ENCODE data around the gene TCF12. TPM values are rescaled to one million over a fixed set of nuclear protein-coding genes. Genes with fewer than 3 reads are reported as not detected.

The TCF12 gene
- polyA plus RNA-seq, 1 donor (not counting 4 experiments of a cell fraction or from before 2014, with no cell fraction given): 48.3 TPM

- Histone ChIP-seq H3K79me2 (ENCODE audit: control insufficient read depth, insufficient read depth, low read length) (peaks cover 80% of the 10 kb centered on the region), H4K20me1 (ENCODE audit: control insufficient read depth, extremely low read depth, insufficient read depth, low read length) (no peaks in the 10 kb centered on the region), H3K4me2 (ENCODE audit: control insufficient read depth, extremely low read depth, insufficient read depth, low read depth, low read length) (no peak overlapping the region), H3K27ac (ENCODE audit: control insufficient read depth, insufficient read depth, low read length) (no peak overlapping the region), H3K9me1 (ENCODE audit: control insufficient read depth, extremely low read depth, insufficient read depth, low read length) (no peaks in the 10 kb centered on the region), H2AFZ (ENCODE audit: control insufficient read depth, low read length) (no peak overlapping the region), H3K9me3 (ENCODE audit: control insufficient read depth, low read depth, low read length) (no peaks in the 10 kb centered on the region), H3K36me3 (ENCODE audit: control insufficient read depth in 2 of 2, extremely low read depth in 1 of 2, insufficient read depth in 2 of 2, low read length in 2 of 2) (no peaks in the 10 kb centered on the region), H3K9ac (ENCODE audit: control insufficient read depth, extremely low read depth, insufficient read depth, low read length) (no peak overlapping the region), H3K27me3 (ENCODE audit: control insufficient read depth, extremely low read depth, insufficient read depth, low read length) (no peaks in the 10 kb centered on the region), H3K4me3 (ENCODE audit: control insufficient read depth in 2 of 3, extremely low read depth in 1 of 3, insufficient read depth in 2 of 3, low read depth in 1 of 3, low read length in 3 of 3) (no peak overlapping the region), H3K4me1 (ENCODE audit: control insufficient read depth, extremely low read depth, insufficient read depth, low read length) (peaks cover 12% of the 10 kb centered on the region)
- TF ChIP-seq EZH2 (IDR thresholded peaks at IDR 0.05; ENCODE audit: low read length): no peak
- no peak for TF ChIP-seq CTCF (optimal IDR thresholded peaks at IDR 0.05 in 1 of 3, IDR thresholded peaks at IDR 0.05 in 1 of 3, conservative IDR thresholded peaks at IDR 0.05 in 1 of 3; ENCODE audit: extremely low read depth in 1 of 3, insufficient read depth in 2 of 3, low read length in 3 of 3)
- DNase-seq (ENCODE audit: low read depth, low spot score) (no peak), FAIRE-seq (no peak)
- dilution Hi-C loops (cut with MboI; ENCODE audit: extremely low pct_ligation_motif_present, low sequenced_read_pairs): no loop called here
These were observed 45.7 kb downstream of the TCF12 start for GRCh38 chr15:56964182-56964581.

- H3K79me2 ChIP-seq (ENCODE audit: control insufficient read depth, insufficient read depth, low read length): peaks cover 80% of the 10 kb centered on the region
- H4K20me1 ChIP-seq (ENCODE audit: control insufficient read depth, extremely low read depth, insufficient read depth, low read length): no peaks in the 10 kb centered on the region
- FAIRE-seq (no peak), DNase-seq (ENCODE audit: low read depth, low spot score) (no peak)
- peaks cover 15% of the 10 kb centered on the region for H3K4me1 ChIP-seq (ENCODE audit: control insufficient read depth, extremely low read depth, insufficient read depth, low read length)
- TF ChIP-seq CTCF (optimal IDR thresholded peaks at IDR 0.05 in 1 of 3, IDR thresholded peaks at IDR 0.05 in 1 of 3, conservative IDR thresholded peaks at IDR 0.05 in 1 of 3; ENCODE audit: extremely low read depth in 1 of 3, insufficient read depth in 2 of 3, low read length in 3 of 3) (no peak), EZH2 (IDR thresholded peaks at IDR 0.05; ENCODE audit: low read length) (no peak)
- H2AFZ ChIP-seq (ENCODE audit: control insufficient read depth, low read length): no peak overlapping the region
- H3K4me2 ChIP-seq (ENCODE audit: control insufficient read depth, extremely low read depth, insufficient read depth, low read depth, low read length): no peak overlapping the region
- H3K27ac ChIP-seq (ENCODE audit: control insufficient read depth, insufficient read depth, low read length): no peak overlapping the region
- no peaks in the 10 kb centered on the region for H3K9me3 ChIP-seq (ENCODE audit: control insufficient read depth, low read depth, low read length)
- dilution Hi-C loops (cut with MboI; ENCODE audit: extremely low pct_ligation_motif_present, low sequenced_read_pairs): no loop called here
- no peaks in the 10 kb centered on the region for H3K9me1 ChIP-seq (ENCODE audit: control insufficient read depth, extremely low read depth, insufficient read depth, low read length)
- H3K9ac ChIP-seq (ENCODE audit: control insufficient read depth, extremely low read depth, insufficient read depth, low read length): no peak overlapping the region
- H3K4me3 ChIP-seq (ENCODE audit: control insufficient read depth in 2 of 3, extremely low read depth in 1 of 3, insufficient read depth in 2 of 3, low read depth in 1 of 3, low read length in 3 of 3): no peak overlapping the region
- no peaks in the 10 kb centered on the region for H3K27me3 ChIP-seq (ENCODE audit: control insufficient read depth, extremely low read depth, insufficient read depth, low read length)
- H3K36me3 ChIP-seq (ENCODE audit: control insufficient read depth in 2 of 2, extremely low read depth in 1 of 2, insufficient read depth in 2 of 2, low read length in 2 of 2): no peaks in the 10 kb centered on the region
These were observed 47.0 kb downstream of the TCF12 start for GRCh38 chr15:56965231-56966013.

All from keratinocyte (primary cell).